HFF-Myc (cell line): ENCODE measurements around the gene OR2B3.
"Not testable (repeated sequence)": the region's sequence is repeated elsewhere in the genome, so short reads cannot be mapped to it uniquely, and the experiment has no call there.

Experiments used
- DNase-seq: peaks from one replicate; pipeline ENCODE4 v3.0.0-alpha.2; 2011; ENCODE audit warnings: low read depth; ENCODE audit errors: extremely low read depth
- H3K4me3 ChIP-seq: replicated peaks from 2 replicates; pipeline ENCODE4 v1.5.1; 2011; ENCODE audit warnings: low read depth, mild to moderate bottlenecking, control low read depth, low read length
- TF ChIP-seq, protein P1 (sequence below): IDR thresholded peaks from 2 replicates; pipeline ENCODE4 v1.5.1; 2012; ENCODE audit warnings: mild to moderate bottlenecking, low read depth, low read length, control low read depth; ENCODE audit errors: missing control alignments

OR2B3 gene, protein sequence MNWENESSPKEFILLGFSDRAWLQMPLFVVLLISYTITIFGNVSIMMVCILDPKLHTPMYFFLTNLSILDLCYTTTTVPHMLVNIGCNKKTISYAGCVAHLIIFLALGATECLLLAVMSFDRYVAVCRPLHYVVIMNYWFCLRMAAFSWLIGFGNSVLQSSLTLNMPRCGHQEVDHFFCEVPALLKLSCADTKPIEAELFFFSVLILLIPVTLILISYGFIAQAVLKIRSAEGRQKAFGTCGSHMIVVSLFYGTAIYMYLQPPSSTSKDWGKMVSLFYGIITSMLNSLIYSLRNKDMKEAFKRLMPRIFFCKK

DNA sequence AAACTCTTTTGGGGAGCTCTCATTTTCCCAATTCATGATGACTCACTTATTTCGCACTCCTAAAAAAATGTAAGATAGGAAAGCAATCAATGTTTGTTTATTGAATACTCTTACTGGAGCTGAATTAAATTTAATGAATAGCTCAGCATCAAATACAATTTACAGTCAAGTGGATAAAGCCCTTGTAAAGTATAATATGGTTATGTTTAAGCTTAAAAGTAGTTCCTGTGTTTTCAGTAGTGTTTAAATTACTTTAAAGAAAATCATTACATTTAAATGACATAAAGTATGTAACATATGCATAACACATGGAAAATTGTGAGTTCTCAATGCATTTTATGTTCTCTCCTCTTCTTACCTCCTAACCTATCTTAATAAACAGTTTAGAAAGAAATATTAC lies at the start of gene OR2B3:
TSS of gene OR2B3 (minus strand) at position 101 of the 400 bp plus-strand sequence. CDS start at position 36, 65 bp downstream.
- TF ChIP-seq, protein P1, sequence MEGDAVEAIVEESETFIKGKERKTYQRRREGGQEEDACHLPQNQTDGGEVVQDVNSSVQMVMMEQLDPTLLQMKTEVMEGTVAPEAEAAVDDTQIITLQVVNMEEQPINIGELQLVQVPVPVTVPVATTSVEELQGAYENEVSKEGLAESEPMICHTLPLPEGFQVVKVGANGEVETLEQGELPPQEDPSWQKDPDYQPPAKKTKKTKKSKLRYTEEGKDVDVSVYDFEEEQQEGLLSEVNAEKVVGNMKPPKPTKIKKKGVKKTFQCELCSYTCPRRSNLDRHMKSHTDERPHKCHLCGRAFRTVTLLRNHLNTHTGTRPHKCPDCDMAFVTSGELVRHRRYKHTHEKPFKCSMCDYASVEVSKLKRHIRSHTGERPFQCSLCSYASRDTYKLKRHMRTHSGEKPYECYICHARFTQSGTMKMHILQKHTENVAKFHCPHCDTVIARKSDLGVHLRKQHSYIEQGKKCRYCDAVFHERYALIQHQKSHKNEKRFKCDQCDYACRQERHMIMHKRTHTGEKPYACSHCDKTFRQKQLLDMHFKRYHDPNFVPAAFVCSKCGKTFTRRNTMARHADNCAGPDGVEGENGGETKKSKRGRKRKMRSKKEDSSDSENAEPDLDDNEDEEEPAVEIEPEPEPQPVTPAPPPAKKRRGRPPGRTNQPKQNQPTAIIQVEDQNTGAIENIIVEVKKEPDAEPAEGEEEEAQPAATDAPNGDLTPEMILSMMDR: no peak
- H3K4me3 ChIP-seq: no peak within 1 kb of the TSS
- DNase-seq: no peak

DNA sequence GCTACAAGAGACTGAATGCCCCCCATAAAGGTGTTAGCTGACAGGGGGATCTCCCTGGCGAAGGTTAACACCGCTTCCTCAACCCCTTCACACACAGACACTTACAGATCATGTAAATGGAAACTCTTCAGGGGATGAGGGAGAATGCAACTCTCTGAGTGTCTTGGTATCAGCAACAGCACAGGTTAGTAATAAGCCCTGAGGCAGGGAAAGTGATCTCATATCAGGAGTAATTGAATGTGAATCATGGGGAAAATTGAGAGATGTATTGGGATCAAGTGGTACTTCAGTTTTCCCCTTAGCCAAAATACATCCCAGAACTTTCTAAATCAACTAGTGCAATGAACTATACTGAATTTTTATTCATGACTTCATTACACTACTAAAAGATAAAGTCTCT lies 44.6 kb upstream of the OR2B3 start:
- no peak overlapping the region for H3K4me3 ChIP-seq
- DNase-seq: no peak
- TF ChIP-seq, protein P1: no peak

DNA sequence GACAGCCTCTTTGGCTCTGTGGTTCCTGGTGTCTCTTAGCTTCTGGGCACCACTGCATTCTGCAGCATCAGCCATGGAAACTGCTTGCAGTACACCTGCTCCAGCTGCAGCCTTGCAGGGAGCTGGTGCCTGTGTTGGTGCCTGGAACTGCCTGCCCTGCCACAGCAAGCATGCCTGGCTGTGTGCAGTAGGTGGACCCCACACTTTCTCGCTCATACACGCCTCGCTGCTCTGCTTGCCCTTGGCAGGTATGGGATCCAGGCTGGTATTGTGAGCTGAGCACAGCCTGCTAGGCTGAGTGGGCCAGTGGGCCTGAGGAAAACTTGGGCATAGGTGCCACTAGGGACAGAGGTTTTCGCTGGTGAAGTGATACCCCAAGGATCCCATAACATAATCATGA lies 43.5 kb upstream of the OR2B3 start:
- DNase-seq: no peak
- H3K4me3 ChIP-seq: no peak overlapping the region
- TF ChIP-seq, protein P1: no peak

DNA sequence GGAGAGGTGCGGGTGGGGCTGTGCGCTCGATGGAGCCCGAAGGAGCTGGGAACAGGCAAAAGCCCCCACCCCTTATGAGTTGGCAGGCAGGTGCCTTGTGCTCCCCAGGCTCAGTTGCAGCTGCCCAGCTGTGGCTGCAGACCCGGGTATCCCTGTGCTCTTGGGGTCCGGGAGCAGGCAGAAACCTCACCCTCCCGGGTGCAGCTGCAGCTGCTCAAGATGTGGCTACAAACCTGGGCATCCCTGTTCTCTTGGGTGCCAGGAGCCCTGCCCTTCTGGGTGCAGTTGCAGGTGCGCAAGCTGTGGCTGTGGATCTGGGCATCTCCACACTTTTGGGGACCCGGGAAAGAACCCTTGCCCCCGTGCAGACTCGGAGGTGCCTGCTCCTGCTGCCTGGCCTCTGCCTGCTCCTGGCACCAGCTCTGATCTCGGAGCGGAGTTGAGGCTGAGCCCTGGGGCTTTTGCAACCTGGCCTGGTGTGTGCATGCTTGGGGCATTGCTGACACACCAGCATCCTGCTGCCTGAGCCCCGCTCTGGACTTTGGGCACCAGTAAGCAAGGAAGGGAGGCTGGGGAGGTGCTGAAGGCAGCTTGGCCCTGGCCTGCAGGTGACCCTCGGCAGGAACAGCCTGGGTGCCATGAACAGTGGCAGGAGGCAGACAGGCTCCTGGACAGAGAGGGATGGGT lies 42.4 kb upstream of the OR2B3 start:
- DNase-seq: no peak
- H3K4me3 ChIP-seq: no peak overlapping the region
- TF ChIP-seq, protein P1: no peak

DNA sequence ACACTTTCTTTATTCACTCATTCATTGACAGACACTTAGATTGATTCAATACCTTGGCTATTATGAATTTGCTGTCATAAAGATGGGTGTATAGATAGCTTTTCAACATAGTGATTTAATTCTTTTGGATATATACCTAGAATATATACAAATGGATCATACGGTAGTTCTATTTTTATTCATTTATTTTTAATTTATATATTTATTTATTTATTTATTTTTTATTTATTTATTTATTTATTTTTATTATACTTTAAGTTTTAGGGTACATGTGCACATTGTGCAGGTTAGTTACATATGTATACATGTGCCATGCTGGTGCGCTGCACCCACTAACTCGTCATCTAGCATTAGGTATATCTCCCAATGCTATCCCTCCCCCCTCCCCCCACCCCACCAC lies 27.9 kb upstream of the OR2B3 start:
- H3K4me3 ChIP-seq, DNase-seq: not testable (repeated sequence)

DNA sequence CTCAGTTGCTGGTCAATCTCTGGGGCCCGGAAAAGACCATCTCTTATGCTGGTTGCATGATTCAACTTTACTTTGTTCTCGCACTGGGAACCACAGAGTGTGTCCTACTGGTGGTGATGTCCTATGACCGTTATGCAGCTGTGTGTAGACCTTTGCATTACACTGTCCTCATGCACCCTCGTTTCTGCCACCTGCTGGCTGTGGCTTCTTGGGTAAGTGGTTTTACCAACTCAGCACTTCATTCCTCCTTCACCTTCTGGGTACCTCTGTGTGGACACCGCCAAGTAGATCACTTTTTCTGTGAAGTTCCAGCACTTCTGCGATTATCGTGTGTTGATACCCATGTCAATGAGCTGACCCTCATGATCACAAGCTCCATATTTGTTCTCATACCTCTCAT lies 25.0 kb upstream of the OR2B3 start:
- no peak for DNase-seq
- TF ChIP-seq, protein P1: no peak
- no peak overlapping the region for H3K4me3 ChIP-seq

DNA sequence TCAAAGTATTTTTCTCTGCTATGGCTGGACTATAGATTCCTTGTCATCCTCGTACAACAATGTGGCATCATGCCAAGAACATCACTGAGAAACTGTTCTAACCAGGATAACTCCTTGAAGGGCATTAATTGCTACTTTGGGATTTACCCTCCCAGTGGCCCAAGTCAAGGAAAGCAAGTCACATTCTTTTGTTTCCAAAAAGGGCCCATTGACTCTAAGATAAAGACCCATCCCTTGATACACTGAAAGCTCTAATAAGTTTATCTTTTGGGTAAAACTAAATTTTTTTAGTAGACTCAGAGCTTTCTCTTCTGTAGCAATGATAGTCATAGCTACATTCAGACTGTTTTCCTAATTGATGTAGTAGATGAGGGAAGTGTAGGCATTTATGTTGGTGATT lies 20.6 kb upstream of the OR2B3 start, which contains the start of gene OR2J3:
TSS of gene OR2J3 (plus strand) at position 301 of the 400 bp plus-strand sequence. CDS start 3,833 bp downstream, outside the sequence.
- DNase-seq: no peak
- no peak within 1 kb of the TSS for H3K4me3 ChIP-seq
- TF ChIP-seq, protein P1: no peak
